GM18505 (cell line): ENCODE results near the gene POLR1A.
A peak's percentile ranks its signal among the peaks of the same experiment; 100 is the strongest.

Source experiments
- ATAC-seq: cut with Tn5 transposase; IDR thresholded peaks from one replicate; pipeline ENCODE4 v1.9.1; 2021; ENCODE audit not compliant: unreplicated experiment
- POLR2A ChIP-seq: IDR thresholded peaks from 4 replicates; pipeline ENCODE4 v1.6.1; 2011; ENCODE audit warnings: borderline replicate concordance; ENCODE audit not compliant: insufficient read depth, insufficient read length; ENCODE audit errors: extremely low read depth

The POLR1A gene

GRCh38 chr2:86010083-86010482 is 95.6 kb downstream of the POLR1A start:
- no peak for ATAC-seq
- no peak for TF ChIP-seq POLR2A

- TF ChIP-seq POLR2A, result no peak
- no peak for ATAC-seq
Measured at GRCh38 chr2:86006524-86006923, 99.2 kb downstream of the POLR1A start.

GRCh38 chr2:86003967-86004366 is 101.7 kb downstream of the POLR1A start:
- ATAC-seq, result no peak
- no peak for TF ChIP-seq POLR2A

- no peak for ATAC-seq
- no peak for TF ChIP-seq POLR2A
Measured at GRCh38 chr2:86003104-86003503, 102.6 kb downstream of the POLR1A start.

GRCh38 chr2:86002375-86002774 is 103.3 kb downstream of the POLR1A start:
- no peak for ATAC-seq
- no peak for TF ChIP-seq POLR2A

- no peak for ATAC-seq
- TF ChIP-seq POLR2A, result no peak
Measured at GRCh38 chr2:86001326-86001725, 104.4 kb downstream of the POLR1A start.

GRCh38 chr2:86000938-86001312 is 104.8 kb downstream of the POLR1A start:
- ATAC-seq, result no peak
- no peak for TF ChIP-seq POLR2A

- no peak for ATAC-seq
- no peak for TF ChIP-seq POLR2A
Measured at GRCh38 chr2:86000131-86000937, 105.4 kb downstream of the POLR1A start.

- peak; percentile 76 for ATAC-seq
- peak; percentile 38 for TF ChIP-seq POLR2A
Measured at GRCh38 chr2:85999061-85999831, 106.4 kb downstream of the POLR1A start.

- TF ChIP-seq POLR2A, result no peak
- ATAC-seq, result no peak
Measured at GRCh38 chr2:85998071-85998991, 107.4 kb downstream of the POLR1A start.

GRCh38 chr2:85997017-85997970 is 108.4 kb downstream of the POLR1A start:
- ATAC-seq, result no peak

GRCh38 chr2:85996591-85996990 is 109.1 kb downstream of the POLR1A start:
- no peak for TF ChIP-seq POLR2A

More at GRCh38 chr2:85997017-85997970, 108.4 kb downstream of the POLR1A start:
- TF ChIP-seq POLR2A, result no peak

GRCh38 chr2:85995648-85996529 is 109.8 kb downstream of the POLR1A start:
- no peak for ATAC-seq
- no peak for TF ChIP-seq POLR2A

More at GRCh38 chr2:85996591-85996990, 109.1 kb downstream of the POLR1A start:
- ATAC-seq, result no peak
